Activated T-helper 1 cell treated with anti-CD3 and anti-CD28 coated beads, Interleukin-12 subunit alpha, Interleukin-12 subunit beta, Interleukin-2, Interleukin-4 antibody, amounts not matched to agents 30 ng/mL and 10 ng/mL and 1 ng/mL, durations not matched to agents 14 hours and 24 hours and 36 hours (primary cell): ENCODE results near the gene RPL27. TPM values are rescaled to one million over a fixed set of nuclear protein-coding genes. Genes with fewer than 3 reads are reported as not detected.
A peak's percentile ranks its signal among the peaks of the same experiment; 100 is the strongest.

Source experiments
- DNase-seq: peaks from one replicate; pipeline ENCODE4 v3.0.0; 2021; ENCODE audit warnings: low spot score
- H3K27ac Mint-ChIP-seq: one replicate; pipeline ENCODE4 v1.8.0; 2021; ENCODE audit warnings: mild to moderate bottlenecking, mixed read lengths
- H3K27me3 Mint-ChIP-seq: one replicate; pipeline ENCODE4 v1.8.0; 2022; ENCODE audit warnings: mild to moderate bottlenecking, moderate library complexity, mixed read lengths; ENCODE audit not compliant: insufficient read depth
- H3K36me3 Mint-ChIP-seq: one replicate; pipeline ENCODE4 v1.8.0; 2021; ENCODE audit warnings: low read depth, mixed read lengths
- H3K4me1 Mint-ChIP-seq: one replicate; pipeline ENCODE4 v1.8.0; 2021; ENCODE audit warnings: low read depth, mixed read lengths
- H3K4me3 Mint-ChIP-seq: one replicate; pipeline ENCODE4 v1.8.0; 2021; ENCODE audit warnings: mild to moderate bottlenecking, moderate library complexity, mixed read lengths
- H3K9me3 Mint-ChIP-seq: one replicate; pipeline ENCODE4 v1.8.0; 2021; ENCODE audit warnings: mixed read lengths
- intact Hi-C: fragments of 100-400 bp; cut with micrococcal nuclease; formaldehyde crosslinking; loops from one replicate; pipeline ENCODE4 v1.15.1; 2024
- total RNA-seq: library from RNA; stranded (reverse); gene quantifications from 2 replicates; pipeline ENCODE4 v1.2.3, GENCODE V29; 2022

RPL27 gene
- total RNA-seq, 1 donor from 2014 or later, result 1,126 TPM

- DNase-seq, result no peak
- Mint-ChIP-seq H3K36me3 (peaks cover 11% of the 10 kb centered on the region), H3K4me1 (peaks cover 19% of the 10 kb centered on the region), H3K27me3 (peaks cover 11% of the 10 kb centered on the region), H3K4me3 (peak overlapping the region; percentile 77), H3K27ac (no peak overlapping the region), H3K9me3 (no peaks in the 10 kb centered on the region)
- intact Hi-C loops, result no loop called here
These were observed 21.2 kb downstream of the RPL27 start for GRCh38 chr17:43019418-43019817.

- Mint-ChIP-seq H3K27ac (no peak overlapping the region), H3K4me1 (peaks cover 26% of the 10 kb centered on the region), H3K27me3 (peaks cover 16% of the 10 kb centered on the region), H3K36me3 (peaks cover 6% of the 10 kb centered on the region), H3K9me3 (no peaks in the 10 kb centered on the region), H3K4me3 (peak overlapping the region; percentile 77)
- intact Hi-C loops, result loop anchor here (5.0 to 10.0 kb wide), 4 partner anchors 192 to 828 kb away; partner anchors contain the start of genes GHDC, PLEKHH3 and TMEM106A
- DNase-seq, result no peak
These were observed 21.9 kb downstream of the RPL27 start for GRCh38 chr17:43020030-43020621.

GRCh38 chr17:43020789-43021740 lies 22.8 kb downstream of the RPL27 start:
- intact Hi-C loops, result loop anchor here (5.0 to 10.0 kb wide), 4 partner anchors 191 to 829 kb away; partner anchors contain the start of genes GHDC, PLEKHH3 and TMEM106A
- H3K36me3 Mint-ChIP-seq, result peaks cover 2% of the 10 kb centered on the region
- peaks cover 19% of the 10 kb centered on the region for H3K27me3 Mint-ChIP-seq
- peaks cover 26% of the 10 kb centered on the region for H3K4me1 Mint-ChIP-seq
- no peaks in the 10 kb centered on the region for H3K9me3 Mint-ChIP-seq
- peak overlapping the region; percentile 84 for H3K4me3 Mint-ChIP-seq
- DNase-seq, result no peak
- no peak overlapping the region for H3K27ac Mint-ChIP-seq

GRCh38 chr17:43021741-43022512 lies 23.7 kb downstream of the RPL27 start, which contains the start of gene VAT1:
Gene VAT1, minus strand, starts transcription at chr17:43022385. Its CDS starts 63 bp downstream, at chr17:43022322.
- peak; percentile 52 for DNase-seq

GRCh38 chr17:43024407-43025289 lies 26.4 kb downstream of the RPL27 start, which contains the start of gene RND2:
Gene RND2, plus strand, starts transcription at chr17:43025231. Its CDS starts 117 bp downstream, at chr17:43025348.
- Mint-ChIP-seq H3K4me1 (peaks cover 16% of the 10 kb centered on the region), H3K27ac (peak within 1 kb of the TSS; percentile 84), H3K27me3 (peaks cover 25% of the 10 kb centered on the region), H3K4me3 (peak within 1 kb of the TSS; percentile 90), H3K36me3 (peaks cover 2% of the 10 kb centered on the region), H3K9me3 (no peaks in the 10 kb centered on the region)
- intact Hi-C loops, result loop anchor here (1.0 to 10.0 kb wide), 7 partner anchors 44 to 832 kb away; partner anchors contain the start of genes BRCA1, GHDC, PLEKHH3 and PTGES3L
- peak; percentile 73 for DNase-seq

More at GRCh38 chr17:43021741-43022512, 23.7 kb downstream of the RPL27 start, which contains the start of gene VAT1:
- H3K9me3 Mint-ChIP-seq, result no peaks in the 10 kb centered on the region
- peak within 1 kb of the TSS; percentile 84 for H3K4me3 Mint-ChIP-seq
- peaks cover 25% of the 10 kb centered on the region for H3K27me3 Mint-ChIP-seq
- H3K27ac Mint-ChIP-seq, result no peak within 1 kb of the TSS
- H3K36me3 Mint-ChIP-seq, result peaks cover 2% of the 10 kb centered on the region
- intact Hi-C loops, result loop anchor here (1.0 to 10.0 kb wide), 6 partner anchors 15 to 830 kb away; partner anchors contain the start of genes GHDC, IFI35, PLEKHH3 and RPL27
- peaks cover 26% of the 10 kb centered on the region for H3K4me1 Mint-ChIP-seq

GRCh38 chr17:43025290-43025657 lies 27.1 kb downstream of the RPL27 start:
- Mint-ChIP-seq H3K9me3 (no peaks in the 10 kb centered on the region), H3K27me3 (peaks cover 23% of the 10 kb centered on the region), H3K27ac (peak overlapping the region; percentile 69), H3K4me3 (peak overlapping the region; percentile 67), H3K4me1 (peaks cover 16% of the 10 kb centered on the region), H3K36me3 (peaks cover 2% of the 10 kb centered on the region)
- intact Hi-C loops, result loop anchor here (10.0 kb wide), 1 partner anchor 290 kb away; no protein-coding TSS in a partner anchor
- no peak for DNase-seq

GRCh38 chr17:43025766-43026537 lies 27.7 kb downstream of the RPL27 start:
- peak overlapping the region; percentile 67 for H3K4me3 Mint-ChIP-seq
- H3K36me3 Mint-ChIP-seq, result peaks cover 2% of the 10 kb centered on the region
- intact Hi-C loops, result loop anchor here (10.0 kb wide), 1 partner anchor 289 kb away; no protein-coding TSS in a partner anchor
- DNase-seq, result no peak
- no peak overlapping the region for H3K27ac Mint-ChIP-seq
- H3K27me3 Mint-ChIP-seq, result peaks cover 19% of the 10 kb centered on the region
- H3K9me3 Mint-ChIP-seq, result no peaks in the 10 kb centered on the region
- H3K4me1 Mint-ChIP-seq, result peaks cover 14% of the 10 kb centered on the region

- Mint-ChIP-seq H3K4me1 (peaks cover 10% of the 10 kb centered on the region), H3K4me3 (no peak overlapping the region), H3K36me3 (peaks cover 2% of the 10 kb centered on the region), H3K27me3 (peaks cover 17% of the 10 kb centered on the region), H3K9me3 (no peaks in the 10 kb centered on the region), H3K27ac (no peak overlapping the region)
- no peak for DNase-seq
- intact Hi-C loops, result loop anchor here (10.0 kb wide), 1 partner anchor 288 kb away; no protein-coding TSS in a partner anchor
These were observed 28.4 kb downstream of the RPL27 start for GRCh38 chr17:43026595-43026994.

GRCh38 chr17:43027091-43028032 lies 29.1 kb downstream of the RPL27 start:
- Mint-ChIP-seq H3K36me3 (peaks cover 2% of the 10 kb centered on the region), H3K27ac (no peak overlapping the region), H3K4me1 (peaks cover 10% of the 10 kb centered on the region), H3K4me3 (no peak overlapping the region), H3K9me3 (no peaks in the 10 kb centered on the region), H3K27me3 (peaks cover 17% of the 10 kb centered on the region)
- no peak for DNase-seq
- intact Hi-C loops, result loop anchor here (10.0 kb wide), 1 partner anchor 287 kb away; no protein-coding TSS in a partner anchor

GRCh38 chr17:43028221-43028861 lies 30.1 kb downstream of the RPL27 start:
- H3K27ac Mint-ChIP-seq, result no peak overlapping the region
- no peak overlapping the region for H3K4me3 Mint-ChIP-seq
- H3K4me1 Mint-ChIP-seq, result peaks cover 10% of the 10 kb centered on the region
- peaks cover 17% of the 10 kb centered on the region for H3K27me3 Mint-ChIP-seq
- H3K36me3 Mint-ChIP-seq, result peaks cover 2% of the 10 kb centered on the region
- intact Hi-C loops, result loop anchor here (10.0 kb wide), 1 partner anchor 286 kb away; no protein-coding TSS in a partner anchor
- no peaks in the 10 kb centered on the region for H3K9me3 Mint-ChIP-seq
- DNase-seq, result no peak
